Measurements from ENCODE around the gene TTYH1.
A peak's percentile ranks its signal among the peaks of the same experiment; 100 is the strongest.

The TTYH1 gene

DNA sequence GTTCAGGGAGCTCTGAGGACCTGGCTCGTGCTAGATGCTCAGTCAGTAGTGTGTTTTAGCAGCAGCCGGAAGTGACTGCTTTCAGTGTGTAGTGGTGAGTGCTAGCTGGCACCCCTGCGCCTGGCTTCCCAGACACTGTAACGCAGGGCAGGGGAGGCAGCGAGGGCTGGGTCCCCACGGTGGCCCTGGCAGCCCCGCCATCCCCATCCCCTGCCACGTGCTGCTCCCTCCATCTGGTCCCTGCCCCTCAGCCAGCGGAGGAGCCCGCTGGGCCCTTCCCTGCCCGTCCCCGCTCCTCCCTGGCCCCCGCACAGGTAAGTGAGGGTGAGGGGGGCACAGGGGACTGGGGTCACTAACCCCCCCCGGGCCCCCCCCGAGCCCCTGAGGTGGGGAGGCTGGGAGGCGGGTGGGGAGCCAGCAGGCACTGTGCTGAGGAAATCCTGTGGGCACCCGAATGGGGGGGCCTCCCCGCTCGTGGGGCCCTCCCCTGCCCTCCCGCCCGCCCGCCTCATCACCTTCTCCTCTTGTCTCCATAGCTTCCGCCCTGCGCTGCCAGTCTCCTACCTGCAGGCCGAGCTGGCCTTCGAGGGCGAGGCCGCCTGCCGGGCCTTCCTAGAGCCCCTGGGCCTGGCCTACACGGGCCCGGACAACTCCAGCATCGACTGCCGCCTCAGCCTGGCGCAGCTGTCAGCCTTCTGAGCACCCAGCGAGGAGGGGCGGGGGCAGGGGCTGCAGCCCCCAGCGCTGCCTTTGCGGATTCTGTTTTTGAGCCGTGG is 45.2 kb downstream of the TTYH1 start:
- H3K4me3 ChIP-seq (ENCODE audit: low read depth, low read length) = no peak overlapping the region
- no peak for DNase-seq (ENCODE audit: low read depth)
- in situ Hi-C loops (cut with HindIII; ENCODE audit: low sequenced_read_pairs) = loop anchor here (25.0 kb wide), 1 partner anchor 1152 kb away; the partner anchor contains the start of genes ZNF524, ZNF784 and ZNF865
- TF ChIP-seq, protein P1, sequence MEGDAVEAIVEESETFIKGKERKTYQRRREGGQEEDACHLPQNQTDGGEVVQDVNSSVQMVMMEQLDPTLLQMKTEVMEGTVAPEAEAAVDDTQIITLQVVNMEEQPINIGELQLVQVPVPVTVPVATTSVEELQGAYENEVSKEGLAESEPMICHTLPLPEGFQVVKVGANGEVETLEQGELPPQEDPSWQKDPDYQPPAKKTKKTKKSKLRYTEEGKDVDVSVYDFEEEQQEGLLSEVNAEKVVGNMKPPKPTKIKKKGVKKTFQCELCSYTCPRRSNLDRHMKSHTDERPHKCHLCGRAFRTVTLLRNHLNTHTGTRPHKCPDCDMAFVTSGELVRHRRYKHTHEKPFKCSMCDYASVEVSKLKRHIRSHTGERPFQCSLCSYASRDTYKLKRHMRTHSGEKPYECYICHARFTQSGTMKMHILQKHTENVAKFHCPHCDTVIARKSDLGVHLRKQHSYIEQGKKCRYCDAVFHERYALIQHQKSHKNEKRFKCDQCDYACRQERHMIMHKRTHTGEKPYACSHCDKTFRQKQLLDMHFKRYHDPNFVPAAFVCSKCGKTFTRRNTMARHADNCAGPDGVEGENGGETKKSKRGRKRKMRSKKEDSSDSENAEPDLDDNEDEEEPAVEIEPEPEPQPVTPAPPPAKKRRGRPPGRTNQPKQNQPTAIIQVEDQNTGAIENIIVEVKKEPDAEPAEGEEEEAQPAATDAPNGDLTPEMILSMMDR (IDR thresholded peaks at IDR 0.05; ENCODE audit: low read depth, low read length, missing control alignments) = no peak

DNA sequence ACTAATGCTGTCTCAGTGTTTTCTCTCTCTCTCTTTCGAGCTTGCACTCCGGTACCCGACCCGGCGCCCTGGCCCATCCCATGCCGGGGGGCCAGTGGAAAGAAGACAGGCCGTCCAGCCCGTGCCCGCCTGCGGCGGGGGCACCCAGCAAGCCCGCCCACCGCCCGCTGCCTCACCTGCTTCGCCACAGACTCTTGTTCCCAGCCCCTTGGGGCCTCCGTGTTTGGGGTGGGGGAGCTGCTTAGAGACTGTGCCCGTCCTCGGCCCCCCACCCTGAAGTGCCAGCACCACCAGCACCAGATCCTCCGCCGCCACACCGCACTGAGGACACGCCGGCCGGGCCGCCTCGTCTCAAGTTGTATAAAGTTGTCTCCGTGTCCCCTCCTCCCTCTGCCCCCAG is 45.9 kb downstream of the TTYH1 start:
- no peak for DNase-seq (ENCODE audit: low read depth)
- no peak overlapping the region for H3K4me3 ChIP-seq (ENCODE audit: low read depth, low read length)
- TF ChIP-seq, protein P1 (IDR thresholded peaks at IDR 0.05; ENCODE audit: low read depth, low read length, missing control alignments) = no peak
- in situ Hi-C loops (cut with HindIII; ENCODE audit: low sequenced_read_pairs) = loop anchor here (25.0 kb wide), 1 partner anchor 1151 kb away; the partner anchor contains the start of genes ZNF524, ZNF784 and ZNF865

GRCh38 chr19:54461613-54462012 is 46.3 kb downstream of the TTYH1 start:
- no peak for DNase-seq (ENCODE audit: low read depth)
- no peak overlapping the region for H3K4me3 ChIP-seq (ENCODE audit: low read depth, low read length)
- in situ Hi-C loops (cut with HindIII; ENCODE audit: low sequenced_read_pairs) = loop anchor here (25.0 kb wide), 1 partner anchor 1151 kb away; the partner anchor contains the start of genes ZNF524, ZNF784 and ZNF865
- TF ChIP-seq, protein P1 (IDR thresholded peaks at IDR 0.05; ENCODE audit: low read depth, low read length, missing control alignments) = no peak

- H3K4me3 ChIP-seq (ENCODE audit: low read depth, low read length) = peak overlapping the region; percentile 50
- TF ChIP-seq, protein P1 (IDR thresholded peaks at IDR 0.05; ENCODE audit: low read depth, low read length, missing control alignments) = no peak
- in situ Hi-C loops (cut with HindIII; ENCODE audit: low sequenced_read_pairs) = loop anchor here (25.0 kb wide), 1 partner anchor 1150 kb away; the partner anchor contains the start of genes ZNF524, ZNF784 and ZNF865
- DNase-seq (ENCODE audit: low read depth) = no peak
Measured at GRCh38 chr19:54462047-54462654, 46.9 kb downstream of the TTYH1 start.

DNA sequence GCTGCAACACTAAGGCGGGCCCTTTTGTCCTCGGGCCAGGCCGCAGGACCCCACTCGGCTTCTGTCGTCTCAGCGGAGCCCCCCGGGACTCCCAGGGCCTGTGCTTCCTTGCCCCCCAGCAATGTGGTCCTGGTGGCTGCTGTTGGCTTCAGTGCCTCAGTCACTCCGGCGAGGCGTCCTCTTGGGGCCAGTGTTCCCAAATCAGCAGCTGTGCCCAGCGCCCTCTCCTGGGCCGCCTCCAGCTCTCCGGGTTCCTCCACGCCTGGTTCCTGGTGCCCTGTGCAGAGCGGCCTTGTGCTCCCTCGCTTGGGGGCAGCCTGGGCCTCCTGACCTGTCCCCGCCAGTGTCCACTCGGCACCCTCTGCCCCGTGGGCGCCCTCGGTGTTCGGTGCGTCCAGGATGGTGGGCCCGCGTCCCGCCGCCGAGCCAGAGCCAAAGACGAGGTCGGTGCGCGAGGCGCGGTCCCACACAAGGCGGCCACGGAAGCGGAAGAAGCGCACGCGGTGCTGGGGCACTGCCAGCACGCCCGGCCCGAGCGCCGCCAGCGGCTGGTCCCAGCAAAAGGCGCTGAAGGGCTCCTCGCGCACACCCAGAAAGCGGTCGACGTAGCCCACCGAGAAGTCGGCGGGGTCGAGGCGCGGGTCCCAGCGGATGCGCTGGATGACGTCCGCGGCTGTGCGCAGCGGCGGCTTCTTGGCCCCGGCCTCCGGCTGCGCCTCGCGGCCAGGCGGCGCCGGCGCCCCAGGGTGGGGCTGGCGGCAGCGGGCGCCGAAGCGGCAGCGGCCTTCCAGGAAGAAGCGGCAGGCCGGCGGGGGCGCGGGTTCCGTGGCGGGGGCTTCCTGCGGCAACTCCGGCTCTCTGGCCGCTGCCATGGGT is 47.6 kb downstream of the TTYH1 start:
- TF ChIP-seq, protein P1 (IDR thresholded peaks at IDR 0.05; ENCODE audit: low read depth, low read length, missing control alignments) = no peak
- DNase-seq (ENCODE audit: low read depth) = no peak
- in situ Hi-C loops (cut with HindIII; ENCODE audit: low sequenced_read_pairs) = loop anchor here (25.0 kb wide), 1 partner anchor 1149 kb away; the partner anchor contains the start of genes ZNF524, ZNF784 and ZNF865
- peak overlapping the region; percentile 50 for H3K4me3 ChIP-seq (ENCODE audit: low read depth, low read length)
